ENCODE results near the gene DDR1. TPM values are rescaled to one million over a fixed set of nuclear protein-coding genes. Genes with fewer than 3 reads are reported as not detected.

Gene DDR1
- total and polyA plus RNA-seq, 2 experiments from 2014 or later, result 58.3 to 154 TPM

- Mint-ChIP-seq H3K27ac (no peak overlapping the region; the same call in 1 of the 2 replicates), H3K27me3 (ENCODE audit: insufficient read depth, low read depth, poor library complexity) (peaks cover 13% of the 10 kb centered on the region), H3K4me3 (no peak overlapping the region), H3K4me1 (peaks cover 24% of the 10 kb centered on the region), H3K9me3 (no peaks in the 10 kb centered on the region; the same call in 2 of the 3 replicates), H3K36me3 (ENCODE audit: low read depth) (no peaks in the 10 kb centered on the region)
- DNase-seq (ENCODE audit: low spot score) (no peak), ATAC-seq (no peak)
- Histone ChIP-seq H3K4me2 (no peak overlapping the region), H3K9me2 (ENCODE audit: insufficient read depth) (peaks cover 14% of the 10 kb centered on the region; the same call in 1 of the 2 replicates), H3K79me2 (replicated peaks; ENCODE audit: insufficient read depth) (no peaks in the 10 kb centered on the region), H3F3A (replicated peaks; ENCODE audit: low read depth) (no peaks in the 10 kb centered on the region), H2AFZ (no peak overlapping the region), H4K20me1 (replicated peaks; ENCODE audit: insufficient read depth) (no peaks in the 10 kb centered on the region), H3K4me3 (no peak overlapping the region), H3K27me3 (ENCODE audit: insufficient read depth) (no peaks in the 10 kb centered on the region), H3K27ac (ENCODE audit: low read depth) (no peak overlapping the region), H3K4me1 (ENCODE audit: insufficient read depth) (peaks cover 11% of the 10 kb centered on the region), H3K36me3 (ENCODE audit: insufficient read depth) (no peaks in the 10 kb centered on the region)
- TF ChIP-seq REST (IDR thresholded peaks at IDR 0.05; ENCODE audit: unreplicated experiment) (no peak), EZH2 (IDR thresholded peaks at IDR 0.05; ENCODE audit: low read depth, unreplicated experiment) (no peak), ETS1 (IDR thresholded peaks at IDR 0.05) (no peak), EZH2phosphoT487 (IDR thresholded peaks at IDR 0.05; ENCODE audit: unreplicated experiment) (no peak), STAT1 (IDR thresholded peaks at IDR 0.05; ENCODE audit: unreplicated experiment) (no peak), CTCF (conservative IDR thresholded peaks at IDR 0.05; ENCODE audit: low read depth in 2 of 2) (no peak), ZNF462 (CRISPR knock-in tag; IDR thresholded peaks at IDR 0.05) (no peak), CREB1 (CRISPR knock-in tag; IDR thresholded peaks at IDR 0.05; ENCODE audit: low read depth) (no peak)
These were observed 59.7 kb downstream of the DDR1 start for GRCh38 chr6:30944051-30944450.

Data from GM23338 (cell line).